Keratinocyte (primary cell): Measurements from ENCODE around the gene BCO1.

Source experiments
- EZH2 ChIP-seq: IDR thresholded peaks from one replicate; pipeline ENCODE4 v1.6.1; 2012; ENCODE audit warnings: inconsistent platforms, mild to moderate bottlenecking, low read length, moderate library complexity
- TF ChIP-seq, protein P1 (sequence below), 3 experiments: IDR thresholded peaks in 1 of 3; conservative IDR thresholded peaks in 1 of 3; optimal IDR thresholded peaks in 1 of 3; 2 replicates in 2 of 3; 3 replicates in 1 of 3; pipeline versions ENCODE3 to v1.5.1; 2011; ENCODE audit warnings: low read length in 3 of 3, mild to moderate bottlenecking in 3 of 3, moderate library complexity in 2 of 3, control low read depth in 1 of 3, inconsistent platforms in 1 of 3; ENCODE audit not compliant: insufficient read depth in 2 of 3; ENCODE audit errors: extremely low read depth in 1 of 3

DNA sequence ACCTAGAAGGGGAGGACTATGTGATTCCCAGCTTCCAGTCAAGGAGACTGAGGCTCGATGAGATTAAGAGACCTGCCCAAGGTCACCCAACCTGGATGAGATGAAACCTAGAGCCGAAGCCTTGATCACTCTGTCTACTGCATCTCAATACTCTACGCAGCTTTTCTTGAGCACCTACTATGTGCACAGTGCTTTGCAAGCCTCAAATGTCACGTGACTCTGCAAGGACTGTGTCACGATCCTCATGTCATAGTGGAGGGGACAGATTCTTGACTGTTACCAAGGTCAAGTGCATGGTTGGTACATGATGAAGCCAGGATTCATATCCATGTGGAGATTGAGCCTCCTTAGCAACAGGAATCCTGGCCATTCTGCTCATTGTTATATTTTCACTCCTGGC lies 14.7 kb downstream of the BCO1 start:
- TF ChIP-seq, protein P1, sequence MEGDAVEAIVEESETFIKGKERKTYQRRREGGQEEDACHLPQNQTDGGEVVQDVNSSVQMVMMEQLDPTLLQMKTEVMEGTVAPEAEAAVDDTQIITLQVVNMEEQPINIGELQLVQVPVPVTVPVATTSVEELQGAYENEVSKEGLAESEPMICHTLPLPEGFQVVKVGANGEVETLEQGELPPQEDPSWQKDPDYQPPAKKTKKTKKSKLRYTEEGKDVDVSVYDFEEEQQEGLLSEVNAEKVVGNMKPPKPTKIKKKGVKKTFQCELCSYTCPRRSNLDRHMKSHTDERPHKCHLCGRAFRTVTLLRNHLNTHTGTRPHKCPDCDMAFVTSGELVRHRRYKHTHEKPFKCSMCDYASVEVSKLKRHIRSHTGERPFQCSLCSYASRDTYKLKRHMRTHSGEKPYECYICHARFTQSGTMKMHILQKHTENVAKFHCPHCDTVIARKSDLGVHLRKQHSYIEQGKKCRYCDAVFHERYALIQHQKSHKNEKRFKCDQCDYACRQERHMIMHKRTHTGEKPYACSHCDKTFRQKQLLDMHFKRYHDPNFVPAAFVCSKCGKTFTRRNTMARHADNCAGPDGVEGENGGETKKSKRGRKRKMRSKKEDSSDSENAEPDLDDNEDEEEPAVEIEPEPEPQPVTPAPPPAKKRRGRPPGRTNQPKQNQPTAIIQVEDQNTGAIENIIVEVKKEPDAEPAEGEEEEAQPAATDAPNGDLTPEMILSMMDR (optimal IDR thresholded peaks at IDR 0.05 in 1 of 3, IDR thresholded peaks at IDR 0.05 in 1 of 3, conservative IDR thresholded peaks at IDR 0.05 in 1 of 3; ENCODE audit: extremely low read depth in 1 of 3, insufficient read depth in 2 of 3, low read length in 3 of 3), result no peak
- no peak for TF ChIP-seq EZH2
